Heart left ventricle (tissue), 13 donors: Measurements from ENCODE around the gene BICD1.

Experiments
- CTCF ChIP-seq, 12 donors: fragments of 200-600 bp; sonication (generic) in 4 of 12; IDR thresholded peaks; one replicate each; pipeline versions ENCODE4 v1.5.0 to v1.8.0; 2018 to 2022; ENCODE audit warnings: antibody characterized with exemption in 12 of 12, mild to moderate bottlenecking in 5 of 12
- POLR2A ChIP-seq, 2 donors: fragments of 450-650 bp; IDR thresholded peaks; one replicate each; pipeline ENCODE4 v1.6.1; 2017; ENCODE audit warnings: antibody characterized with exemption in 2 of 2, mild to moderate bottlenecking in 2 of 2, moderate library complexity in 2 of 2
- donor health status: ischemic (EF 13 %, LVEDD 7.1; RV severe dilation, severe dysfunction).
- donor health status: DM: no; HTN: yes; CAD: no.
- donor health status: DM: no; HTN: no; CAD: no.
- donor health status: ischemic (EF 25% LVEDD 6.9; RV normal size, moderate dysfunction).
- donor health status: ischemic (EF 25% LVEDD 5.7; RV mildly dilated, moderate dysfunction).
- donor health status: ischemic (EF 35%, LVEDD 5.7; RV mildly dilated, moderate dysfunction).
- donor health status: nonischemic (EF 11% LVEDD 7.7; RV severe dilation, severe dysfunction).
- donor health status: DM: yes; HTN: yes; CAD: no.
- donor health status: PGD.
- donor health status: ischemic (EF 29% LVEDD 5.4; RV normal size, mild dysfunction).
- donor health status: nonischemic (EF 23%, LVEDD 6.1; RV moderate dilation, normal function).

- no peak for TF ChIP-seq CTCF (IDR thresholded peaks at IDR 0.05)
- no peak for TF ChIP-seq POLR2A (IDR thresholded peaks at IDR 0.05)
Observed at GRCh38 chr12:32201096-32201495, 94.4 kb downstream of the BICD1 start.
